ENCODE data around the gene NWD2.
"Not testable (repeated sequence)": the region's sequence is repeated elsewhere in the genome, so short reads cannot be mapped to it uniquely, and the experiment has no call there.

Gene NWD2, protein sequence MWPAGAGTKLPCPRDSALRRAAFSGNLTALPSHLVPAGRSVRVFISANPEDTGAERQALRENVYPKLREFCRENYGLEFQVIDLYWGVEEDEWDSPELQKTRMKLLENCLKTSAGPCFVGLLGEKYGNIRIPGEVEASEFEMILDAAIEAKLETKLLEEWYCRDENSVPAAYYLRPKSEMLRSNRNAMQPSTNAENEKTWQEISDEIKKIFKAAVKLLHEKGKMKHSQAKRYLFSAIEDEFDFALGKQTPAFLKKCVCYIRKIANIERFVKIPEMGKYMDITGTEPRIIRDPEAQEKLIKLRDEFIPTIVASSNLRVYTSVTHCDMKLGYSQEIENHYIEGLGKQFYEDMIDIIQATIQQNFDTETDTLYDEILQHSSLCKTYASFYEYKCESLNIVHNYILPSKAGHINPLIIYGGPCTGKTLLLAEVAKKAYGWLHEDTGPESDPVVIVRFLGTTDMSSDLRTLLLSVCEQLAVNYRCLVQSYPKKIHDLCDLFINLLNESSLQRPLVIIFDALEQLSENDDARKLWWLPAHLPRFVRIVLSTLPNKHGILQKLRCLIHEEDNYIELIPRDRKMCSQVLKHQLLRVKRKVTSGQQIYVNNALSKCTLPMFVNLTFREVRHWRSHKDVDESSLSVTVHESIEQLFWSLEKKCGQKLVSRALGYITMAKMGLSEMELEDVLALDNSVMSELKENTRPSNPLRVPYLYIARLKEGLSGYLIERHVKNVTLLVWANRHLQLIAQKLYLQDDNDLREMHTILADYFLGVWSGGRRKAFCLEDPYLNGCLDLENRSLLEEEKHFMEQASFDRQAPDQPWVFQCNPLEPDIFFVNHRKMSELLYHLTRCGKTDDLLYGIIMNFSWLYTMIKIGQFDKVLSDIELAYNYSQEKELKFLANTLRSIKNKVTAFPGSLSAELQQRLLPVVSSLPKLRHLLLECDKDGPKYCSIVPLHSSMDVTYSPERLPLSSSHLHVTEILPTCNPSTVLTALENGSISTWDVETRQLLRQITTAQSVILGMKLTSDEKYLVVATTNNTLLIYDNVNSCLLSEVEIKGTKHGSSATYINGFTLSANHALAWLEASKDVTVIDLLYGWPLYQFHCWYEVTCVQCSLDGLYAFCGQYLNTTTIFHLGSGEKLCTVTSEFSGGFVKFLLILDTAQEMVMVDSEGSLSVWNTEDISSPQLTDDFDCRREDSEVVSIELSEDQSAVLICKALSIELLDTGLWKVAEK (N-terminal part only)
- long read RNA-seq, partial matches to known transcripts: 0 of 1 reads
- long read RNA-seq, other reads (novel, unspliced or antisense): 1 of 1 reads

GRCh38 chr4:37244583-37245390 lies at the start of gene NWD2:
Gene NWD2 (plus strand): TSS chr4:37244743. CDS start chr4:37245068, 325 bp downstream.
- Histone ChIP-seq H3K27ac (replicated peaks) (no peak within 1 kb of the TSS), H3K4me3 (replicated peaks; ENCODE audit: insufficient read depth, low read length) (no peak within 1 kb of the TSS), H3K27me3 (ENCODE audit: insufficient read depth, poor library complexity, severe bottlenecking) (peaks cover 35% of the 10 kb centered on the region)
- peak in 1 of 2 experiments; percentile 12 for DNase-seq (ENCODE audit: low read depth in 1 of 2, low spot score in 1 of 2)
- TF ChIP-seq GABPA (IDR thresholded peaks at IDR 0.05; ENCODE audit: low read depth) (no peak), SPI1 (IDR thresholded peaks at IDR 0.05; ENCODE audit: borderline replicate concordance, low read depth) (no peak), POLR2AphosphoS5 (IDR thresholded peaks at IDR 0.05; ENCODE audit: low read depth) (no peak)
- TF ChIP-seq, protein P1, sequence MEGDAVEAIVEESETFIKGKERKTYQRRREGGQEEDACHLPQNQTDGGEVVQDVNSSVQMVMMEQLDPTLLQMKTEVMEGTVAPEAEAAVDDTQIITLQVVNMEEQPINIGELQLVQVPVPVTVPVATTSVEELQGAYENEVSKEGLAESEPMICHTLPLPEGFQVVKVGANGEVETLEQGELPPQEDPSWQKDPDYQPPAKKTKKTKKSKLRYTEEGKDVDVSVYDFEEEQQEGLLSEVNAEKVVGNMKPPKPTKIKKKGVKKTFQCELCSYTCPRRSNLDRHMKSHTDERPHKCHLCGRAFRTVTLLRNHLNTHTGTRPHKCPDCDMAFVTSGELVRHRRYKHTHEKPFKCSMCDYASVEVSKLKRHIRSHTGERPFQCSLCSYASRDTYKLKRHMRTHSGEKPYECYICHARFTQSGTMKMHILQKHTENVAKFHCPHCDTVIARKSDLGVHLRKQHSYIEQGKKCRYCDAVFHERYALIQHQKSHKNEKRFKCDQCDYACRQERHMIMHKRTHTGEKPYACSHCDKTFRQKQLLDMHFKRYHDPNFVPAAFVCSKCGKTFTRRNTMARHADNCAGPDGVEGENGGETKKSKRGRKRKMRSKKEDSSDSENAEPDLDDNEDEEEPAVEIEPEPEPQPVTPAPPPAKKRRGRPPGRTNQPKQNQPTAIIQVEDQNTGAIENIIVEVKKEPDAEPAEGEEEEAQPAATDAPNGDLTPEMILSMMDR (IDR thresholded peaks at IDR 0.05; ENCODE audit: insufficient read depth, low read length): no peak
- TF ChIP-seq, protein P2, sequence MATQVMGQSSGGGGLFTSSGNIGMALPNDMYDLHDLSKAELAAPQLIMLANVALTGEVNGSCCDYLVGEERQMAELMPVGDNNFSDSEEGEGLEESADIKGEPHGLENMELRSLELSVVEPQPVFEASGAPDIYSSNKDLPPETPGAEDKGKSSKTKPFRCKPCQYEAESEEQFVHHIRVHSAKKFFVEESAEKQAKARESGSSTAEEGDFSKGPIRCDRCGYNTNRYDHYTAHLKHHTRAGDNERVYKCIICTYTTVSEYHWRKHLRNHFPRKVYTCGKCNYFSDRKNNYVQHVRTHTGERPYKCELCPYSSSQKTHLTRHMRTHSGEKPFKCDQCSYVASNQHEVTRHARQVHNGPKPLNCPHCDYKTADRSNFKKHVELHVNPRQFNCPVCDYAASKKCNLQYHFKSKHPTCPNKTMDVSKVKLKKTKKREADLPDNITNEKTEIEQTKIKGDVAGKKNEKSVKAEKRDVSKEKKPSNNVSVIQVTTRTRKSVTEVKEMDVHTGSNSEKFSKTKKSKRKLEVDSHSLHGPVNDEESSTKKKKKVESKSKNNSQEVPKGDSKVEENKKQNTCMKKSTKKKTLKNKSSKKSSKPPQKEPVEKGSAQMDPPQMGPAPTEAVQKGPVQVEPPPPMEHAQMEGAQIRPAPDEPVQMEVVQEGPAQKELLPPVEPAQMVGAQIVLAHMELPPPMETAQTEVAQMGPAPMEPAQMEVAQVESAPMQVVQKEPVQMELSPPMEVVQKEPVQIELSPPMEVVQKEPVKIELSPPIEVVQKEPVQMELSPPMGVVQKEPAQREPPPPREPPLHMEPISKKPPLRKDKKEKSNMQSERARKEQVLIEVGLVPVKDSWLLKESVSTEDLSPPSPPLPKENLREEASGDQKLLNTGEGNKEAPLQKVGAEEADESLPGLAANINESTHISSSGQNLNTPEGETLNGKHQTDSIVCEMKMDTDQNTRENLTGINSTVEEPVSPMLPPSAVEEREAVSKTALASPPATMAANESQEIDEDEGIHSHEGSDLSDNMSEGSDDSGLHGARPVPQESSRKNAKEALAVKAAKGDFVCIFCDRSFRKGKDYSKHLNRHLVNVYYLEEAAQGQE (IDR thresholded peaks at IDR 0.05; ENCODE audit: insufficient replicate concordance, low read depth): no peak

GRCh38 chr4:37197899-37198298 lies 46.6 kb upstream of the NWD2 start:
- Histone ChIP-seq H3K4me3 (replicated peaks; ENCODE audit: insufficient read depth, low read length) (no peak overlapping the region), H3K27me3 (ENCODE audit: insufficient read depth, poor library complexity, severe bottlenecking) (peaks cover 5% of the 10 kb centered on the region), H3K27ac (replicated peaks) (no peak overlapping the region)
- TF ChIP-seq, protein P1 (IDR thresholded peaks at IDR 0.05; ENCODE audit: insufficient read depth, low read length): no peak
- TF ChIP-seq GABPA (IDR thresholded peaks at IDR 0.05; ENCODE audit: low read depth) (no peak), POLR2AphosphoS5 (IDR thresholded peaks at IDR 0.05; ENCODE audit: low read depth) (no peak), SPI1 (IDR thresholded peaks at IDR 0.05; ENCODE audit: borderline replicate concordance, low read depth) (no peak)
- TF ChIP-seq, protein P2 (IDR thresholded peaks at IDR 0.05; ENCODE audit: insufficient replicate concordance, low read depth): no peak
- no peak for DNase-seq (ENCODE audit: low read depth in 1 of 2, low spot score in 1 of 2)

DNA sequence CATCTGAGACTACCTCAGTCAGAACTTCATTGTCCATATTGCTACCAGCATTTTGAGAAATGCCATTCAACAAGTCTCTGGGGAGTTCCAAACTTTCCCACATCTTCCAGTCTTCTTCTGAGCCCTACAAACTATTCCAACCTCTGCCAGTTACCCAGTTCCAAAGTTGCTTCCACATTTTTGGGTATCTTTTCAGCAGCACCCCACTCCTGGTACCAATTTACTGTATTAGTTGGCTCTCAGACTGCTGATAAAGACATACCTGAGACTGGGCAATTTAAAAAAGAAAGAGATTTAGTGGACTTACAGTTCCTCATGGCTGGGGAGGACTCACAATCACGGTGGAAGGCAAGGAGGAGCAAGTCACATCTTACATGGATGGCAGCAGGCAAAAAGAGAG lies 39.8 kb upstream of the NWD2 start:
- not testable (repeated sequence) for DNase-seq (ENCODE audit: low read depth in 1 of 2, low spot score in 1 of 2)

More for the DNA sequence above, 39.8 kb upstream of the NWD2 start:
- not testable (repeated sequence) for H3K27ac ChIP-seq (replicated peaks); H3K4me3 ChIP-seq (replicated peaks; ENCODE audit: insufficient read depth, low read length); H3K27me3 ChIP-seq (ENCODE audit: insufficient read depth, poor library complexity, severe bottlenecking)
